Activated CD4-positive, alpha-beta T cell treated with anti-CD3 and anti-CD28 coated beads, Interleukin-2, amount 50 U/mL, for 1 hour (primary cell): ENCODE results near the gene CCDC39.
"Not testable (repeated sequence)": the region's sequence is repeated elsewhere in the genome, so short reads cannot be mapped to it uniquely, and the experiment has no call there.

Experiments
- DNase-seq: peaks from one replicate; pipeline ENCODE4 v3.0.0-alpha.2; 2020

Gene CCDC39

GRCh38 chr3:180618563-180618962 lies 60.7 kb downstream of the CCDC39 start:
- not testable (repeated sequence) for DNase-seq

- DNase-seq = no peak
Measured at GRCh38 chr3:180617049-180617448, 62.2 kb downstream of the CCDC39 start.

- no peak for DNase-seq
Measured at GRCh38 chr3:180615954-180616353, 63.3 kb downstream of the CCDC39 start.

GRCh38 chr3:180612364-180612763 lies 66.9 kb downstream of the CCDC39 start:
- no peak for DNase-seq

GRCh38 chr3:180611006-180611405 lies 68.3 kb downstream of the CCDC39 start:
- no peak for DNase-seq

GRCh38 chr3:180601688-180602666 lies 77.3 kb downstream of the CCDC39 start, which contains the start of gene TTC14:
Gene TTC14 (plus strand): TSS chr3:180602163. CDS start chr3:180602262, 99 bp downstream.
- DNase-seq = peak; percentile 91

GRCh38 chr3:180600473-180600872 lies 78.8 kb downstream of the CCDC39 start:
- no peak for DNase-seq

- no peak for DNase-seq
Measured at GRCh38 chr3:180595559-180595935, 83.7 kb downstream of the CCDC39 start.

GRCh38 chr3:180594631-180595558 lies 84.4 kb downstream of the CCDC39 start:
- DNase-seq = no peak

- not testable (repeated sequence) for DNase-seq
Measured at GRCh38 chr3:180593631-180594030, 85.7 kb downstream of the CCDC39 start.

- no peak for DNase-seq
Measured at GRCh38 chr3:180590396-180590795, 88.9 kb downstream of the CCDC39 start.

GRCh38 chr3:180580934-180581333 lies 98.4 kb downstream of the CCDC39 start:
- no peak for DNase-seq

GRCh38 chr3:180575571-180575970 lies 103.7 kb downstream of the CCDC39 start:
- DNase-seq = no peak

GRCh38 chr3:180571831-180572598 lies 107.3 kb downstream of the CCDC39 start:
- no peak for DNase-seq

- no peak for DNase-seq
Measured at GRCh38 chr3:180570238-180570637, 109.1 kb downstream of the CCDC39 start.

GRCh38 chr3:180564676-180565075 lies 114.6 kb downstream of the CCDC39 start:
- no peak for DNase-seq
